GM18502 (cell line): ENCODE results near the gene NAALADL2.

Experiments used
- ATAC-seq: cut with Tn5 transposase; IDR thresholded peaks from one replicate; pipeline ENCODE4 v1.9.1; 2021; ENCODE audit warnings: mild to moderate bottlenecking; ENCODE audit not compliant: unreplicated experiment, poor library complexity

NAALADL2 gene

DNA sequence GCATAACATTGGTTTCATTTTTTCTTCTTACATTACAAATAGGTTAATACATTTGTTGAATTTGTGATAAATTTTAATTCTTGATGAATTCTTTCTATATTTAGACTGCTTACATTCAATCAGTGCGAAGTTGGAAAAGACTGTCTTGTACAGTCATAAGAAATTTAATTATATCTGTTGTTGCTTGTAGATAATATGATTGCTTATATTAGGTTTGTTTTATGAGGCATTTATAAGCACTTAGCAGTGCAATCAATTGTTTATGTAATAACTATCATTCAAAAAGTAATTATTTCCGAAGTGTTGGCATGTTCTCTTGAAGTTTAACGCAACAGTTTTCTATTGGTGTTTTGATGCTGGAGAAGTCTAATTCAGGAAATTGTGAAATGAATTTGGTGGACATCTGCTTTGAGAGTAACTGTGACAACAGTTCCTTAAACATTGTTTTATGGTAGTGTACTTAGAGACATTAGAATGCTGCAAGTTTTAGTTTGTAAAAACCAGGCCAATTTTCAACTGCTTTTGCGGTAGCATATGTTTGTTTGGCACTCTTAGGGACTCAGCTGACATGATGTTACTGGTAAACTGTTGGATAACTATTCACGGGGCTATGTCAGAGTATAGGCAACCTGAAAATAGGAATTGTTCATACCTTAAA is 99.7 kb downstream of the NAALADL2 start:
- ATAC-seq, result no peak

DNA sequence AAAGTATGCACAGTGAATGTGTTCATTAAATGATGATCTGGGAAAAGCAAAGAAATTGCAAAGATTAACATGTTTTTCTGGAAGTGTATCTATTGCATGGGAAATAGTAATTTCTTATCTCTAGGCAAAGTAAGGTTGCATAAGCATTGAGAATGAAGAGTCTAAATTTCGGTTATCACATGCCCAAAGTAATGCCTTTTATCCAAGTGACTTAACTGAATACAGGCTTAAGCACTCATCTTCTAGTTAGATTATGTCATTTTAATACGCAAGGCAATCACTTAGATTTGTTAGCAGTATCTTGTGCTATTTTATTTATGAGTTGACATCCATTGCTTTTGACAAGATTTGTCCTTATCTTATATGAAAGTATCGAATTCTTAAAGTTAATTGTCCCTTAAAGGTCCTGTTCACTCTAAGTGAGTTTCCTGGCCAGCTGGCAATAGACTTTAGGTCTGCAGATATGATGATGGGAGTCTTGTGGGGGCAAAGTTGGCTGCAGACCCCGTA is 100.5 kb downstream of the NAALADL2 start:
- ATAC-seq, result no peak

DNA sequence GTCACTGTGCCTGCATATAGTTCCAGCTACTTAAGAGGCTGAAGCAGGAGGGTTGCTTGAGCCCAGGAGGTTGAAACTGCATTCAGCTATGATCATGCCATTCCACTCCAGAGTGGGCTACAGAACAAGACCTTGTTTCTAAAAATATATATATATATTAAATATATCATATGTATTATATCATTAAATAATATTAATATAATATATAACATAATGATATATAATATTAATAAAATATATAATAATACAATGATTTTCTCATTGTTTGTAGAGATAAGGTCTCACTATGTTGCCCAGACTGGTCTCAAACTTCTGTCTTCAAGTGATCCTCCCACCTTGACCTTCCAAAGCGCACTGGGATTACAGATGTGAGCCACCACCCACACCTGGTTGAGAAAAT is 101.8 kb downstream of the NAALADL2 start:
- ATAC-seq, result no peak

DNA sequence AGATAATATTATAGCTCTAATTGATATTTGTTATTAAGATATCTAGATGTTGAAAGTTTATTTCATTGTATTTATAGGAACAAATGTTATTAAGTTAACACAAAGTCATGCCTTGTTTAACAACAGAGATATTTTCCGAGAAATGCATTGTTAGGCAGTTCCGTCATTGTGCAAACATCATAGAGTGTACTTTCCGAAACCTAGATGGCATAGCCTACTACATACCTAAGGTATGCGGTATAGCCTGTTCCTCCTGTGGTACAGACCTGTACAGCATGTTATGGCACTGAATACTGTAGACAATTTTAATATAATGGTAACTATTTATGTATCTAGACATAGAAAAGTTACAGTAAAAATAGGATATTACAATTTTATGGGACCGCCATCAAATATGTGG is 114.3 kb downstream of the NAALADL2 start:
- no peak for ATAC-seq

DNA sequence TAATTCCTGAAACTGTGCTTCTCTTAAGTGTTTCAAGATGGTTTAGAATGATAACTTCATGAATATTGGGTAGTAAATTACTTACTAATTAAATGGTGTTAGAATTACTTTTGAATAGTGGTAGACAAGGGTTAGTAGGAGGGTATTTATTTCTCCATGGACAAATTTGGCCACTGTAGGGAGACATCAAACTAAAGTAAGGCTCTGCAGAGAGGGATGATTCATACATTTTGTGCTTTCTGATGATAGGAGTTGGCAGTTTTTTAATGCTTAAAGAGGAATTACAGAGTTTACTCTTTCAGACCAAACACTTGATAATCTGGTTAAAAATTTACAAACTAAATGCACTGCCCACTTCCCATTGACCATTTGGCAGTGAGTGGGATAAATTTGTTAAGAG is 127.6 kb downstream of the NAALADL2 start:
- ATAC-seq, result no peak

DNA sequence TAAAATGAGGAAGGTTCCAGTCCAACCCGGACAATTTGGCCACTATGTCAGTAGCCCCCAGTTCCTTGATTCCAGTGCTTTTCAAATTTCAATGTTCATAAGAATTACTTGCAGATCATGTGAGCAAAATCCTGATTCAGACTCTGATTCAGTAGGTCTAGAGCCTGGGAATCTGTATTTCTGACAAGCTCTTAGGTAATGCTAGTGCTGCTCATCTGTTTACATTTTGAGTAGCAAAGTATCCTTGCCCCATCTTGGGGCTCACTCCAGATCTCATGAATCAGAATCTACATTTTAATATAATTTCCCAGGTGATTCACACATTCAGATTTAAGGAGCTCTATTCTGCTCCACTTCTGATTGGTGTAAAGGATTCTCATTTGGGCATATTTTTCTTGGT is 142.0 kb downstream of the NAALADL2 start:
- no peak for ATAC-seq

DNA sequence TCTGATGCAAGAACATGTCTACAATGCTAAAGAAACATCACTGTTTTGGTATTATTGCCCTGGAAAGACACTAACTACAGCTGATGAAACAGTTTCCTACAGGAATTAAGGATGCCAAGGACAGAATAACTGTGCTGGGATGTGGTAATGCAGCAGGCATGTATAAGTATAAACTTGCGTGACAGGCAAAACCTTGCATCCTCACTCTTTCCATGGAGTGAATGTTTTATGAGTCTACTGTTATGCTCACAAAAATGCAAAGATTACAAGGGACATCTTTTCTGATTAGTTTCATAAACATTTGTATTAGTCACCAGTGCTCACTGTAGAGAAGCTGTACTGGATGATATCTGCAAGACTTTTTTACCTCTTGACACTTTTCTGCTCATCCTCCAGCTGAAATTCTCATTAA is 143.6 kb downstream of the NAALADL2 start:
- ATAC-seq, result no peak

DNA sequence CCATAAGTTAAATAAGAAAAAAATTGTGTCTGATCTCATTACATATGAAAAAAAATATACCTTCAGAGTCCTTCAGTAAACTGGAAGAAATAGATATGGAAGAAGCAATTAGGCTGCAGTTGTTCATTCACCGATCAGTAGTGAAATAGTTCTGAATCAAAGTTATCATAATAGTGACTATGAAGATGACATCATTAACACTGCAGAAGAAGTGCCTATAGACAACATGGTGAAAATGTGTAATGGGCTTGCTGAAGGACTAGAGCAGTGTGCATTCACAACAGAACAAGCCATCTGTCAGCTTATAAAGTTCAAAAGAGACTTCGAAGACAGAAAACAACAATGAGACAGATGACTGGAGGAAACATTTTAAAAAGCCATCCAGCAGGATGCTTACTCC is 144.5 kb downstream of the NAALADL2 start:
- ATAC-seq, result no peak

DNA sequence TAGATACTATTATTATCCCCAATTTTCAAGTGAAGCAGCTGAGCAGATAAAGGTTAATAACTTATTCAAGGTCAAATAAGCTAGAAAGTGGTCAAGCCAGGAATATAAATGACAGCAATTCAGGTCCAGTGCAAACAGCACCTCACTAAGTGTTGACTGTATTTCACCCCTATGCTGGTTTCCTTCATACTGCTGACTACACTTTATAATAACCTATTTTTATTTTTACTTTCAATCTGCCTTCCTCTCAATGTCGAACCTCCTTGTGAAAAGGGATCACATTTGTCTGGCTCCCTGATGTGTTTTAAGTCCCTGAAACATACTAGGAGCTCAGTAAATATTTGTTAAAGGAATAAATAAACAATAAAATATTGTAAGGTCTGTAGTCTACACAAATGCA is 146.1 kb downstream of the NAALADL2 start:
- no peak for ATAC-seq

DNA sequence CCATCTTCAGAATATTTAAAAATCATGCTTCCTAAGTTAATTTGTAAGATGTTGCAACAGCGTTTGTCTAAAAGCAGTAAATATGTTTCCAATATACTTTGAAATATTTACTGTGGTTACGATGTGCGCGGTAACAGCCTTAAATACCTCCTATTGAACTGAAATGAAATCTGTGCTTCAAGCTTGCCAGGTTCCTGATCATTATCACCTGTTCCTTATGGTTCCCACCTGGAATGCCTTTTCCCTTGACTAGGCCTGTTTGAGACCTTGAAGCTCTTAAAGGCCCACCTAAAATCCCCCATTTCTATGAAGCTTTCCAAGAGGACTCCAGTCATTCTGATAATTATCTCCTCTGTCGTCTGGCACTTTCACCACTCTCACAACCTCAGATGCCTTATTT is 146.7 kb downstream of the NAALADL2 start:
- no peak for ATAC-seq

DNA sequence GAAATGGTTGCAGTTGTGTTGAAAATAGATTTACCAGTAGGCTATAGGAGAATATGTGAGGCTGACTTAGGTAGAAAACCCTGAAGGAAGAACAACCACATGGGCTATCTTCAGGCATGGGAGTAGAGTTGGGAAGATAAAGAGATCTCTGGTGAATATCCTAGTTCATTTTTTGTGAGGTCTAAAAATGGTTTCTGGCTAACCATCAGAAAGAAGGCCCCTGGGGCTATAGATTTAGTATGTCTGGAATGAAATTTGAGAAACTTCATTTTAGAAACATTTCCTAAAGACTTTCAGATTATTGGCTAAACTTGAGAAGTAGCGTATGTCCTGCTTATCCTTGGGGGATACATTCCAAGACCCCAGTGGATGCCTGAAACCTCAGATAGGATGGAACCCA is 148.2 kb downstream of the NAALADL2 start:
- no peak for ATAC-seq

DNA sequence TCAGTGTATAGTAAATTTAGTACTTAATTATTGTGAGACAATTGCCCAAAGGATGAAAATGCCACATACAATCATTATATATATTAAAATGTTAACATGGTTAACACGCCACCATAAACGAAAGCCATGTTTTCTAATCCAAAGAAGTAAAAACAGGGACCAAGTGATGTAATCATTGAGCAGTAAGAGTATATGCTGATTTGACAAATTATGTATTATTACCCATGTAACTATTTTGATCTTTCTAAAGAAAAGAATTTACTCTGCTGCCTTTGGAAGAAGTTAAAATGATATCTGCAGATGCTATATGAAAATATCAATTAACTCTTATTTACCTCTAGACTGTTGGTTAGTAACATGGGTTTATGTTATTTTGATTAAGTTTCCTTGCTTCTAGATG is 150.2 kb downstream of the NAALADL2 start:
- no peak for ATAC-seq

DNA sequence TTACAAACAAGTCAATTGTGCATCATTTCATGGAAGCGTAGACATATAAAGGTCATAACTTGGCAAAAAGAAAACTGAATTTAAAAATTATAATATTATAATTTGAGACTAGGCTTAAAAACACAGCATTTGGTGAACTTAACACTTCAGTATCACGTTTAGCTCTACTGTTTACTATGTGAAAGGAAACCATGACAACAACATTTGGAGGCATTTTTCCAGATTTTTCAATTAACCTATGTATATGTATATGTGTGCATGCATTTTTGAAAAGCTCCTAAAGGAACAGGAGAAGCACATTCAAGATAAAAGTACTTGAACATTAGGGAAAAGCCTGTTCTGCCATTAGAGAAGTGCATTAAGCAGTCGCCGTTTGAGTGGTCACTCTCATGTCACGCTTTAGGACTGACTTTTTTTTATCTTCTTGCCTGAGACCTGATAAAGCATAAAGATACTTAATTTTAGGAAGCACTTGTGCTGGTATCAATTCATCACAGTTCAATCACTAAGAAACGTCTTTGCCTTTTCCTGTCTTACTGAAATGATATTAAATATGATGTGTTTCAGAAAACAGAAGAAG is 156.0 kb downstream of the NAALADL2 start:
- no peak for ATAC-seq

DNA sequence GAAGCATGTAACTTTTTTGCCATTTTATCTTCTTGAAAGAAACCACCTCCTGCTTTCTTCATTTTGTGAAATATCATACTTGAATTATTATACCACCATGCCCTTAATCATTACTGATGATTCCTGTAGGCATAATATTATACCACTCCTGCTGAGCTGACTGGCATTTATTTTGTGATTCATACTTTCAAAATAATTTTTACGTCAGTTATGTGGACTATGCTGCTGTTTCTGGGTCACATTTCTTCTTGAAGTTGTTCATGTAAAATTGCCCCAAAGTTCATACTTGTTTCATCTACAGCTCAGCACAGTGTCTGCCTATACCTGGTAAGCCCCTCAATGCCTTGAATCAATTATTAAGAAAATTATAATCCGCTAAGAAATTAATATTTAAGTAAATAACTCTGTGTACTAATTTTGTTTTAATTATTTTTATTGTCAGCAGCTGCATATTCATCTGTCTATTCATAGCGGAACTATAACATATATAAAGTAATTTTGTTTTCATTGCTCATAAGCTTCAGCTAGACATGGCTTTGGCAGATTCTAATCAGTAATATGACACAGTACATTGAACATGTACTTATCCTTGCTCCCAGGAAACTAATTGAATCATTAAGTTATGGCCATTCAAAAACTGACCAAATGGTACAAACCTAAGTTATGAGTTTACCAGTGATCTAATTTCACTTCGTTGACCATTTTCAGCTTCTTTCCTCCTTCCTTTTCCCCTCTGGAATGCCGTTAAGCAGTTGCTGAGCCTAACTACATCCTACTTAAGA is 160.0 kb downstream of the NAALADL2 start:
- ATAC-seq, result no peak

DNA sequence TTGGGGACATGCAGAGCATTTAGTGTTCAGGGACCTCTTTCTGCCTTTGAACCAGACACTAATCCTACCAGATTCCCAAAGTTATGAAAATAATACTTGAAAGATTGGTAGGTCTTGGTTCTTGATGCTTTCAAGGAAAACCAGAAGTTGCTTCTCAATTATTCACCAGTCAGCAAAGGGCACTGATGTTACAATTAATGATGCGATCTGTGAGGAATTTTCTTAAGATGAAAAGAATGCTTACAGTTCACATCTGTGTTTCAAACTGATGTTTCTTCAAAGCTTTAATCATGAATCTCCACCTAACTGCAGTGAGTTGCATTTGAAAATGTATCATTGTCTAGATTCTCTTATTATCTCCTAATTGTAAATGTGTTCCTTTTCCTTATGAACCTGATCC is 161.0 kb downstream of the NAALADL2 start:
- no peak for ATAC-seq

DNA sequence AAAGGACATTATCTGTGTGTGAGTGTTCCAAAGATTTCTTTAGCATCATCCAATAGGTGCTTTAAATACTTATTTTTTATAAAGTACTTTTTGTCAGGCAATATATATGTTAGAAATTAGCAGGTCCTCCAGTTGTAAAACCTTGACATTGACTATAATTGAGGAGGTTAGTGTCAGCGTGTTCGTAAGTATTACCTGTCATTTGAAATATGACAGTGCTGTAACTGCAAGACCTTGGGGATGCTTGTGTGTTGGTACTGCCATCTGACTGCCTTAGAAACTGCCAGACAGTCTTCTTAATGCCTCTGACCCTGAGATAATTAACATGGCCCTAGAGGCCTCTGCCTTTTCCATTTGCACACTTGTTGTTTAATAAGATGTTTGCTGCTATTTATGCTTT is 170.7 kb downstream of the NAALADL2 start:
- ATAC-seq, result no peak

DNA sequence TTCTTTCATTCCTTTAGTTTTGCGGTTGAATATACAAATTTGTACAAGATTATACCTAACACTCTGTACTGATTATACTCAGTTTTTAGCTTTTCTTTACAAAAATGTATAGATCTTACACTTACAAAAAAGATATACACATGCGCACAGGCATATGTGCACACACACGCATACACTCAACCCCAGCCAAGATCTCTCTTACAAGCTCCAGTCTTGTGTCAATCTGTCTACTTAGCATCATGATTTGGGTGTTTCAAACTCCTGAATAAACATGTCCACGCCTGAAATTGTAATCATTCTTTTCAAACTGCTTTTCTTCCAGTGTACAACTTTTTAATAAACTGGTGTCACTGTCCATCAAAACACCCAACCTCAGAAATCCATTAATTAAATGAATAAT is 180.7 kb downstream of the NAALADL2 start:
- ATAC-seq, result no peak

DNA sequence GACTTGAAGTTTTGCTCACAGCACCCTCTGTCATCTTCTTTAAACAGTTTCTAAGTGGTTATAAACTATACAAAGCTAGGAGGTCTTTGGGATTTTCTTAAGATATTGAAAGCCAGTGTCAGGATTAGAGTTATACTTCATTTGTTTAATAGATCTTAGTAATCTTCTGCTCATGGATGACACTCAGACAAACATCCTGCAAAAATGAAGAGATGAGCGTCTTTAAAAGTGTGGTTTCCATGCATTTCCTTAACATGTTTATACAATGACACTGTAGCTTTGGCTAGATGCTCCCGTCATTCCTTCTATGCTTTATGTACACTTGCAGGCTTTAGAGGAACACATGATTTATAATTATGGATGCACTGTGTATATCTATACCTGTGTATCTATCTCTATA is 182.2 kb downstream of the NAALADL2 start:
- no peak for ATAC-seq

DNA sequence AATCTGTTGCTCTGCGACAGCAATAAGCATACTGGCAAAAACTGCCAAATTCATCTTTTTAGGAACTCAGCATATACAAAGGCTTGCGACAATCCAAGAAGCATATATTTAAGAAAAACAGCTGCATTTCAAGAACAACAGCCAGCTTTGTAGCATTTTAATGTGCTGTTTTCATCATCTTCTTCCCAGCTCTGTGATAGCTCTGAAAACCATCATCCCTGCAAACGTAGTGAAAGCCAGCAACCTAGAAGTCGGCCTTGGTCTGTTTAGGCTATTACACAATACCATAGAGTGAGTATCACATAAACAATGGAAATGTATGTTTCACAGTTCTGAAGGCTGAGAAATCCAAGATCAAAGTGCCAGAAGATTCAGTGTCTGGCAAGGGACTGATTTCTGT is 187.5 kb downstream of the NAALADL2 start:
- ATAC-seq, result no peak

DNA sequence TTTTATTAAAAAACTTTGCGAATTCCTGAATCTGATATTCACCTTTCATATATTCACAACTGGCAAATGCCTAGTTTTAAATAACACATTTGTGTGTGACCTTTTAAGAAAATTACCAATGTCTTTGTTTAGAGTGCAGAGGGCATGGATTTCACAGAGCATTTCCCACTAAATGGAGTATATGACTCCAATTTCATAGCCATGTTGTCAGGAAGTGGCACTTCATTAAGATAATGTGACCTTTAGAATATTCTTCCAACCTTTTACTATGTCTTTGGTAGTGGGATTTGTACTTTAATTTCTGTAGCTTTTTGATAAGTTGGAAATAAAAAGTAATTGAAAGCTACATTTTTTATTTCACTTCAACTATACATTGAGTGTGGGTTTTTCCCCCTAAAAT is 188.7 kb downstream of the NAALADL2 start:
- ATAC-seq, result no peak

DNA sequence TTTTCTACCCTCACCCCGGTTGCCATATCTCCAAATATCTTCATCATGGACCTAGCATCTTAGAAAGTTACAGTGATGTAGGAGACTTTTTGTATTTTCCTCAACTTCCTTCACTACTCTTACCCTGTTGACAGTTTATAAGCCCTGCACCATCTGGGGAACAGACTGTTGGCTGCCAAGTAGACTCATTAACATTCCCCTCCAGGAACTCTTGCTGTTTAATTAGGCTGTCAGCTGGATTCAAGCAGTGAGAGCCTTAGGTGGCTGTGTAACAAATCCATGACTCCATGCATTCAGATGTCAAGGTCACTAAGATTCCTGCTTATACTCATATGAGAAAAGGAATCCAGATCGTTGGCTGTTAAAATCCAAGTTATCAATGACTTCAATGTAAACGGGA is 198.3 kb downstream of the NAALADL2 start:
- ATAC-seq, result no peak

DNA sequence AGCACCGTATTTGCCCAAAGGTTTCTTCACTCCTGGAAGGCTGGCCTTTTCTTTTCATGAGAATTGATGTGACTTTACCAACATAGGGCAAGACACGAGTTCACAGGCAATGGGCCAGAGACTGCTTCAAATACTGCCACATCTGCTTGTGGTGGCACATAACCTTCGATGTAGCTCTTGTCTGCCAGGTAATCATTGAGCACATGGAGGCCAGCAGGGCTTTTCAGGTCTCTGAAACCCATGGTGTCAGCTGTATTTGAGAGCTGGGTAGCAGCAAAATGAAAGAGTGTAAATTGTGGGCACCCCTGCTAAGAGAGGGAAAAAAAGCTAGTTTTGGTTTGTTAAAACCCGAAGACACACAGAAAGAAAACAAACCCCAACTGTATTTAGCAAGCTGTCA is 200.7 kb downstream of the NAALADL2 start:
- no peak for ATAC-seq
